Neural progenitor cell (in vitro differentiated cells): ENCODE measurements around the gene COMMD1. TPM values are rescaled to one million over a fixed set of nuclear protein-coding genes. Genes with fewer than 3 reads are reported as not detected.
A peak's percentile ranks its signal among the peaks of the same experiment; 100 is the strongest.

Experiments
- DNase-seq: peaks from one replicate; pipeline ENCODE4 v3.0.0-alpha.2; 2016; ENCODE audit warnings: low spot score
- H2AFZ ChIP-seq: fragments of 200-600 bp; sonication (generic); replicated peaks from 2 replicates; pipeline ENCODE4 v1.6.1; 2016; ENCODE audit warnings: antibody characterized with exemption
- H3F3A ChIP-seq: fragments of 200-600 bp; sonication (generic); 2 replicates; pipeline ENCODE4 v1.6.1; 2016; ENCODE audit warnings: antibody characterized with exemption, low read depth
- H3K27ac ChIP-seq: fragments of 200-600 bp; sonication (generic); 2 replicates; pipeline ENCODE4 v1.5.1; 2016; ENCODE audit warnings: mild to moderate bottlenecking
- H3K27me3 ChIP-seq: fragments of 200-600 bp; sonication (generic); 2 replicates; pipeline ENCODE4 v1.6.1; 2016; ENCODE audit warnings: mild to moderate bottlenecking, moderate library complexity
- H3K36me3 ChIP-seq: fragments of 200-600 bp; sonication (generic); 2 replicates; pipeline ENCODE4 v1.5.1; 2016
- H3K4me1 ChIP-seq: fragments of 200-600 bp; sonication (generic); 2 replicates; pipeline ENCODE4 v1.6.1; 2016; ENCODE audit warnings: mixed run types
- H3K4me2 ChIP-seq: fragments of 200-600 bp; sonication (generic); 2 replicates; pipeline ENCODE4 v1.6.1; 2016
- H3K4me3 ChIP-seq: fragments of 200-600 bp; sonication (generic); 2 replicates; pipeline ENCODE4 v1.5.1; 2016
- H3K79me2 ChIP-seq: fragments of 200-600 bp; sonication (generic); 2 replicates; pipeline ENCODE4 v1.6.1; 2016; ENCODE audit warnings: low read depth
- H3K9ac ChIP-seq: fragments of 200-600 bp; sonication (generic); 2 replicates; pipeline ENCODE4 v1.6.1; 2016
- H3K9me3 ChIP-seq: fragments of 200-600 bp; sonication (generic); 2 replicates; pipeline ENCODE4 v1.5.1; 2016; ENCODE audit warnings: low read depth
- H4K20me1 ChIP-seq: fragments of 200-600 bp; sonication (generic); 2 replicates; pipeline ENCODE4 v1.6.1; 2016; ENCODE audit warnings: low read depth
- H3K27ac Mint-ChIP-seq: 3 replicates; pipeline ENCODE4 v1.8.0; 2021; ENCODE audit warnings: mixed read lengths
- H3K27me3 Mint-ChIP-seq: 2 replicates; pipeline ENCODE4 v1.8.0; 2022; ENCODE audit warnings: low read depth, mild to moderate bottlenecking, inconsistent platforms, moderate library complexity, mixed read lengths; ENCODE audit not compliant: insufficient read depth
- H3K36me3 Mint-ChIP-seq: 3 replicates; pipeline ENCODE4 v1.8.0; 2021; ENCODE audit warnings: mixed read lengths
- H3K4me1 Mint-ChIP-seq: 3 replicates; pipeline ENCODE4 v1.8.0; 2021; ENCODE audit warnings: mixed read lengths
- H3K4me3 Mint-ChIP-seq: 3 replicates; pipeline ENCODE4 v1.8.0; 2021; ENCODE audit warnings: mild to moderate bottlenecking, moderate library complexity, mixed read lengths
- H3K9me3 Mint-ChIP-seq: 3 replicates; pipeline ENCODE4 v1.8.0; 2020; ENCODE audit warnings: mixed read lengths
- CTCF ChIP-seq: fragments of 200-600 bp; sonication (generic); IDR thresholded peaks from 2 replicates; pipeline ENCODE4 v1.5.1; 2017; ENCODE audit warnings: antibody characterized with exemption, mild to moderate bottlenecking
- EZH2 ChIP-seq: fragments of 200-600 bp; sonication (generic); IDR thresholded peaks from 2 replicates; pipeline ENCODE4 v1.6.1; 2017; ENCODE audit warnings: antibody characterized with exemption, mild to moderate bottlenecking, moderate library complexity
- EZH2phosphoT487 ChIP-seq: fragments of 200-600 bp; sonication (generic); IDR thresholded peaks from 2 replicates; pipeline ENCODE4 v1.6.1; 2017; ENCODE audit warnings: antibody characterized with exemption
- total RNA-seq: library from RNA; depleted of rRNA; stranded (reverse); fragments of >200 nt; gene quantifications from 2 replicates; pipeline ENCODE4 v1.2.3, GENCODE V29; 2015; ENCODE audit warnings: low replicate concordance

Gene COMMD1
- total RNA-seq, 1 donor from 2014 or later: 26.7 TPM

GRCh38 chr2:62042400-62042799, 136.9 kb downstream of the COMMD1 start:
- no peak overlapping the region for H3K4me3 ChIP-seq
- H3K4me2 ChIP-seq: no peak overlapping the region
- H2AFZ ChIP-seq: no peak overlapping the region
- Mint-ChIP-seq H3K9me3 (peaks cover 10% of the 10 kb centered on the region), H3K27me3 (no peaks in the 10 kb centered on the region), H3K4me3 (no peak overlapping the region), H3K4me1 (no peaks in the 10 kb centered on the region), H3K27ac (no peak overlapping the region), H3K36me3 (peaks cover 8% of the 10 kb centered on the region)
- no peaks in the 10 kb centered on the region for H4K20me1 ChIP-seq
- peaks cover 8% of the 10 kb centered on the region for H3K9me3 ChIP-seq
- no peak overlapping the region for H3K9ac ChIP-seq
- no peaks in the 10 kb centered on the region for H3K4me1 ChIP-seq
- no peak for TF ChIP-seq EZH2
- TF ChIP-seq EZH2phosphoT487: no peak
- no peak for TF ChIP-seq CTCF
- no peaks in the 10 kb centered on the region for H3K27me3 ChIP-seq
- H3F3A ChIP-seq: no peaks in the 10 kb centered on the region
- no peak for DNase-seq
- H3K36me3 ChIP-seq: no peaks in the 10 kb centered on the region
- H3K79me2 ChIP-seq: no peaks in the 10 kb centered on the region
- H3K27ac ChIP-seq: no peak overlapping the region

GRCh38 chr2:62042944-62043343, 137.5 kb downstream of the COMMD1 start:
- no peaks in the 10 kb centered on the region for H3K27me3 ChIP-seq
- H3K79me2 ChIP-seq: no peaks in the 10 kb centered on the region
- H3K36me3 Mint-ChIP-seq: peaks cover 8% of the 10 kb centered on the region
- H3K36me3 ChIP-seq: no peaks in the 10 kb centered on the region
- TF ChIP-seq EZH2phosphoT487 (no peak), CTCF (no peak), EZH2 (no peak)
- H3K9me3 Mint-ChIP-seq: peaks cover 10% of the 10 kb centered on the region
- no peak overlapping the region for H3K27ac ChIP-seq
- H2AFZ ChIP-seq: no peak overlapping the region
- no peaks in the 10 kb centered on the region for H3K4me1 Mint-ChIP-seq
- DNase-seq: no peak
- no peaks in the 10 kb centered on the region for H4K20me1 ChIP-seq
- H3K9ac ChIP-seq: no peak overlapping the region
- no peak overlapping the region for H3K4me2 ChIP-seq
- H3F3A ChIP-seq: no peaks in the 10 kb centered on the region
- H3K27ac Mint-ChIP-seq: no peak overlapping the region
- H3K9me3 ChIP-seq: peaks cover 8% of the 10 kb centered on the region
- no peaks in the 10 kb centered on the region for H3K27me3 Mint-ChIP-seq
- no peaks in the 10 kb centered on the region for H3K4me1 ChIP-seq
- H3K4me3 Mint-ChIP-seq: no peak overlapping the region
- H3K4me3 ChIP-seq: no peak overlapping the region

GRCh38 chr2:62045017-62045543, 139.6 kb downstream of the COMMD1 start:
- Histone ChIP-seq H3K79me2 (no peaks in the 10 kb centered on the region), H3K4me1 (peaks cover 12% of the 10 kb centered on the region), H3K9me3 (peaks cover 8% of the 10 kb centered on the region), H3F3A (no peaks in the 10 kb centered on the region), H3K27me3 (no peaks in the 10 kb centered on the region), H3K27ac (no peak overlapping the region), H4K20me1 (no peaks in the 10 kb centered on the region), H2AFZ (no peak overlapping the region), H3K4me3 (no peak overlapping the region), H3K4me2 (no peak overlapping the region), H3K9ac (no peak overlapping the region), H3K36me3 (no peaks in the 10 kb centered on the region)
- H3K27me3 Mint-ChIP-seq: no peaks in the 10 kb centered on the region
- peak overlapping the region; percentile 10 for H3K27ac Mint-ChIP-seq
- H3K36me3 Mint-ChIP-seq: peaks cover 8% of the 10 kb centered on the region
- H3K9me3 Mint-ChIP-seq: peaks cover 10% of the 10 kb centered on the region
- H3K4me1 Mint-ChIP-seq: peaks cover 15% of the 10 kb centered on the region
- H3K4me3 Mint-ChIP-seq: no peak overlapping the region
- DNase-seq: no peak
- TF ChIP-seq CTCF: no peak
- no peak for TF ChIP-seq EZH2
- TF ChIP-seq EZH2phosphoT487: no peak
